ENCODE measurements around the gene KCNH6. TPM values are rescaled to one million over a fixed set of nuclear protein-coding genes. Genes with fewer than 3 reads are reported as not detected.
A peak's percentile ranks its signal among the peaks of the same experiment; 100 is the strongest.

Gene KCNH6, protein sequence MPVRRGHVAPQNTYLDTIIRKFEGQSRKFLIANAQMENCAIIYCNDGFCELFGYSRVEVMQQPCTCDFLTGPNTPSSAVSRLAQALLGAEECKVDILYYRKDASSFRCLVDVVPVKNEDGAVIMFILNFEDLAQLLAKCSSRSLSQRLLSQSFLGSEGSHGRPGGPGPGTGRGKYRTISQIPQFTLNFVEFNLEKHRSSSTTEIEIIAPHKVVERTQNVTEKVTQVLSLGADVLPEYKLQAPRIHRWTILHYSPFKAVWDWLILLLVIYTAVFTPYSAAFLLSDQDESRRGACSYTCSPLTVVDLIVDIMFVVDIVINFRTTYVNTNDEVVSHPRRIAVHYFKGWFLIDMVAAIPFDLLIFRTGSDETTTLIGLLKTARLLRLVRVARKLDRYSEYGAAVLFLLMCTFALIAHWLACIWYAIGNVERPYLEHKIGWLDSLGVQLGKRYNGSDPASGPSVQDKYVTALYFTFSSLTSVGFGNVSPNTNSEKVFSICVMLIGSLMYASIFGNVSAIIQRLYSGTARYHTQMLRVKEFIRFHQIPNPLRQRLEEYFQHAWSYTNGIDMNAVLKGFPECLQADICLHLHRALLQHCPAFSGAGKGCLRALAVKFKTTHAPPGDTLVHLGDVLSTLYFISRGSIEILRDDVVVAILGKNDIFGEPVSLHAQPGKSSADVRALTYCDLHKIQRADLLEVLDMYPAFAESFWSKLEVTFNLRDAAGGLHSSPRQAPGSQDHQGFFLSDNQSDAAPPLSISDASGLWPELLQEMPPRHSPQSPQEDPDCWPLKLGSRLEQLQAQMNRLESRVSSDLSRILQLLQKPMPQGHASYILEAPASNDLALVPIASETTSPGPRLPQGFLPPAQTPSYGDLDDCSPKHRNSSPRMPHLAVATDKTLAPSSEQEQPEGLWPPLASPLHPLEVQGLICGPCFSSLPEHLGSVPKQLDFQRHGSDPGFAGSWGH
- polyA plus RNA-seq (2013, experiment 1 of 2) = 0.77 TPM
- polyA plus RNA-seq (2013, experiment 2 of 2) = 0.46 TPM

DNA sequence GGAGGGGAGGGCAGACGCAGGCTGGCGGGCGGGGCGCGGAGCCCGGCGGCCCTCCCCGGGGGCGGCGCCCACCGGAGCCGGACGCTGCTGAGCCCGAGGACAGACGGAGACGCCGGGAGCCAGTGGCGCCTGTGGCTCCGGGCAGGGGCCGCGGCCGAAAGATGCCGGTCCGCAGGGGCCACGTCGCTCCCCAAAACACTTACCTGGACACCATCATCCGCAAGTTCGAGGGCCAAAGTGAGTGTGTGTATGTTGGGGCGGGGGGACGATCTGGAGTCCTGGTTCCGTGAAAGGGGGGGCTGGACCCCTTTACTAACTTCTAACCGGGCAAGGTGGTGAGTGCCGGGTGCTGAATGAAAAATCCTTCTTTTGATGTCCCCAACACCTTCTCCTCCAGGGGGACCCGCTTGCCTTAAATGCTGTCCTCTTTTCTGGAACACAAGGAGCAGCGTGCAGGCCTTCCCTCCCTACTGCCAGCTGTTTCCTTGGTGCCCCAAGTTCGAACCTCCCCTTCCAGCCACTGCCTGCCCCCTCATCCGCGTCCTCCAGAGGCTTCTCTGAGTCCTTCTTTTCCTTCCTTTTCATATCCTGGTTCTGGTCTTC lies at the start of gene KCNH6:
KCNH6 (plus strand) TSS at position 106 of the 603 bp plus-strand sequence; CDS start at position 162, 56 bp downstream.
- Histone ChIP-seq H3K36me3 (ENCODE audit: control insufficient read depth, insufficient read depth, low read length) (no peaks in the 10 kb centered on the region), H3K27ac (ENCODE audit: low read depth, low read length, severe bottlenecking) (no peak within 1 kb of the TSS), H3K9me3 (ENCODE audit: control insufficient read depth, low read length) (no peaks in the 10 kb centered on the region), H3K4me1 (ENCODE audit: control insufficient read depth, insufficient read depth, low read length, poor library complexity, severe bottlenecking) (no peaks in the 10 kb centered on the region), H3K4me3 (ENCODE audit: extremely low read depth, insufficient read depth, low read length, poor library complexity, severe bottlenecking) (peak within 1 kb of the TSS; percentile 14)
- 14 to 47% methylated on average over 6 to 20 of the region's 38 CpGs for WGBS, 2 experiments (ENCODE audit: insufficient coverage in 2 of 2)

DNA sequence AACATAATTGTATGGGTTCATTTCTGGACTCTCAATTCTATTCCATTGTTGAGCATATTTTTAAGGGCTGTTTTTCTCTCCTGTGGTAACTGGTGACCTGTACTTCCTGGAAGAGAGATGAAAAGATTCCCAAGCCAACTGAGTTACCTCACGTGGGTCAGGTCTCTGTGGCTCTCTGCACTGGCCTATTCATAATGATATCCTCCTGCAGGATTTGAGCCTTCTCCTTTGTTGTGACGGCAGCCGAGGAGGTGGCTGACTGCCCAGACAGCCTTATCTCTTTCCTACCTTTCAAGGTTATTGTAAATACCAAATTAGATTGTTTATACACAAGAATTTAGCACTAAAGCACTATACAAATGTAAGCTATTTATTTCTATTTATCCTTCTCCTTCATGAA lies 49.0 kb upstream of the KCNH6 start:
- Histone ChIP-seq H3K4me1 (ENCODE audit: control insufficient read depth, insufficient read depth, low read length, poor library complexity, severe bottlenecking) (peaks cover 29% of the 10 kb centered on the region), H3K4me3 (ENCODE audit: extremely low read depth, insufficient read depth, low read length, poor library complexity, severe bottlenecking) (no peak overlapping the region), H3K9me3 (ENCODE audit: control insufficient read depth, low read length) (no peaks in the 10 kb centered on the region), H3K27ac (ENCODE audit: low read depth, low read length, severe bottlenecking) (no peak overlapping the region), H3K36me3 (ENCODE audit: control insufficient read depth, insufficient read depth, low read length) (no peaks in the 10 kb centered on the region)
- 75 to 83% methylated on average over 1 of the region's 3 CpGs for WGBS, 2 experiments (ENCODE audit: insufficient coverage in 2 of 2)

DNA sequence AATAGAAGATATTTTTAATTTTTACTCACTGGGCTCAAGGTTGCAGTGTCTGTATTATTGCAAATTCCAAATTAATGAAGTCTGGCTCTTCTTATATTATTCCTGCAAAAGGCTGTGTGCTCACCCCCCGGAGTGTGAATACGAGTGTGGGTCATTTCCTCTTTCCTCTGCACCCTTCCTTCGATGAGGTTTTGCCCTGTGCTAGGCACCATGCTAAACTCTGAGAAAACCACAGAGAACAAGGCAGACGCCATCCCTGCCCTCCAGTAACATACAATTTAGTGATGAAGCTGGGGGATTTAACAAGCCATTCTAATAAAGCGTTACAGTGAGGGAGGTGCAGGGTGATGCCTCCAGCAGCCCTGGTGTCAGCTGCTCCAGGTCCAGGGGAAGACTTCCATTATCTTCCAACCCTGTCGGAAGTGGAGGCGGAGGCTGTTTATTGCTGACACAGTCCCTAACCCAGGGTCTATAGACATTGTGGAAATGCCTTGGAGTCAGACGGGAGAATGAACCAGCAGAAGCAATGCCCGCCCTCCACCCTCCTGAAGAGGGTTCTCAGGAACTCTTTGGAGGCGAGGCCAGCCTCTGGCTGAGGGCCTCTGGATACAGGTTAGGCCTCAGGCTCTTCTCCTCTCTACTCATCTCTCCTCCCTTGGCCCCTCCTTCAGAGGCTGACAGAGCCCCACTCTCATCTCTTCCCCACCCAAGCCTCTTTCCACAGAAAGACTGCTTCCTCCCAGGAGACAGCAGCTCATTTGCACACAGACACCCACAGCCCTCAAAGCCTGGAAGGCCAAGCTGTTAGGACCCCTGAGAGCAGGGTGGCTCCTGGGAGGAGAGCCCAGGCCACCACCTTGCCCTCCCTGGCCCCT lies 48.3 kb upstream of the KCNH6 start:
- Histone ChIP-seq H3K36me3 (ENCODE audit: control insufficient read depth, insufficient read depth, low read length) (no peaks in the 10 kb centered on the region), H3K4me3 (ENCODE audit: extremely low read depth, insufficient read depth, low read length, poor library complexity, severe bottlenecking) (no peak overlapping the region), H3K9me3 (ENCODE audit: control insufficient read depth, low read length) (no peaks in the 10 kb centered on the region), H3K4me1 (ENCODE audit: control insufficient read depth, insufficient read depth, low read length, poor library complexity, severe bottlenecking) (peaks cover 29% of the 10 kb centered on the region), H3K27ac (ENCODE audit: low read depth, low read length, severe bottlenecking) (no peak overlapping the region)
- WGBS, 2 experiments (ENCODE audit: insufficient coverage in 2 of 2) = 85 to 90% methylated on average over 9 to 10 of the region's 10 CpGs

DNA sequence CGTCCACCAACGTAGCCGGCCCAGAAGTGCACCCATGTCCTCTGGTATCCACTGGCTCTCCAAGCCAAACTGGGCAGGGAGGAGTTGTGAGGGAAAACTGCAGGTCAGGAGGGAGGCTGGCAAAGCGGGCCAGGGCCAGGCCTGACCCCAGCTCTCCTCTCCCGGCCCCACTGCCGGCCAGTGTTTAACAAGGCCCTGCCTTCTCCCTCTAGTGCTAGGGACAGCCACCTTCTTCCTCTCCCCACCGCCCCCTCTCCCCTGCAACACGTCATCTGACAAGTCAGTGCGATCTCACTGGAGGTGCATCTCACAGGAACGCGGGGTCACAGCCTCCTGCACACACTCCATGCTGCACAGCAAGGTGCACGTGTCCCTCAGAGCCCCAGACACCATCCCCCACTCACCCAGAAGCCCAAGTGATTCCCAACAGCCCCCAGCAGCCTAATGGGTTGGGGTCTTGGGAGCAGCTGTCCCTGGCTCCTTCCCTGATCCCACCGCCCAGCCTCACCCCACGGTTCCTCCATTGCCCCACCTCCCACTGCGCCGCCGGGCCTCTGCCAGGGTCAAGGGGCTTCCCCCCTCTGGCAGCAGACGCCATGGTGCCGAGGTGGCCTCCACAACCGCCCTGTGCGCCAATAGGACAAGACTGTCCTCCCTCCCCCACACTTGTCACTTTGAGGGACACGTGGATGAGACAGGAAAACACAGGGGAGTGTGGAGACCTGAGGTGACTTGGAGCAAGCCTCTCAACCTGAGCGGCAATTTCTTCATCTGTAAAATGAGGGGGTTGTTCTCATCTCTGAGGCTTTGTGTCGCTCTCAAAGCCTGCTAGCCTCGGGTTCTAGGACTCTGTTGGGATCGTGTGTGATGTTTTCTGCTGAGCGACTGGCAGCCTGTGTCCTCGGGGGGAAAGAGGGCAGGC lies 47.4 kb upstream of the KCNH6 start:
- Histone ChIP-seq H3K27ac (ENCODE audit: low read depth, low read length, severe bottlenecking) (no peak overlapping the region), H3K4me1 (ENCODE audit: control insufficient read depth, insufficient read depth, low read length, poor library complexity, severe bottlenecking) (peaks cover 29% of the 10 kb centered on the region), H3K9me3 (ENCODE audit: control insufficient read depth, low read length) (no peaks in the 10 kb centered on the region), H3K4me3 (ENCODE audit: extremely low read depth, insufficient read depth, low read length, poor library complexity, severe bottlenecking) (peak overlapping the region; percentile 46), H3K36me3 (ENCODE audit: control insufficient read depth, insufficient read depth, low read length) (no peaks in the 10 kb centered on the region)
- 65 to 80% methylated on average over 14 to 15 of the region's 28 CpGs for WGBS, 2 experiments (ENCODE audit: insufficient coverage in 2 of 2)

DNA sequence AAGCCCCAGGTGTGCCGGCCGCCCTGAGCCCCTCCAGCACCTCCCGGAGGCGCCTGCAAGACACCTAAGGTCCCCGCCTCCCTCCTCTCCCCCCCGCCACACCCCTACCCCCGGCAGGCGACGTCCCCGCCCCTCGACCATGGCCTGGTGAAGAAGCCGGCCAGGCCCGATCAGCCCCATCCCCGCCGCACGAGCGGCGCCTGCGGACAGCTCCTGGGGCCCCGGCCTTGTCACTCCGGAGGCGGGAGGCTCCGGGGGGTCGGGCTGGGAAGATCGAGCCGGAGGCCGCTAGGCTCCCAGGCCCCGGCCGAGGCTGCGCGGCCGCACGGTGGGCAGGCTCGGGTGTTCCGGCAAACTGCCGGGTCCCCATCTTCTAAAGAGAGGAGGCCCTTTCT lies 46.7 kb upstream of the KCNH6 start:
- peaks cover 29% of the 10 kb centered on the region for H3K4me1 ChIP-seq (ENCODE audit: control insufficient read depth, insufficient read depth, low read length, poor library complexity, severe bottlenecking)
- WGBS, 2 experiments (ENCODE audit: insufficient coverage in 2 of 2) = 1% methylated on average over 23 to 26 of the region's 36 CpGs
- H3K27ac ChIP-seq (ENCODE audit: low read depth, low read length, severe bottlenecking) = no peak overlapping the region
- H3K36me3 ChIP-seq (ENCODE audit: control insufficient read depth, insufficient read depth, low read length) = no peaks in the 10 kb centered on the region
- peak overlapping the region; percentile 46 for H3K4me3 ChIP-seq (ENCODE audit: extremely low read depth, insufficient read depth, low read length, poor library complexity, severe bottlenecking)
- H3K9me3 ChIP-seq (ENCODE audit: control insufficient read depth, low read length) = no peaks in the 10 kb centered on the region

DNA sequence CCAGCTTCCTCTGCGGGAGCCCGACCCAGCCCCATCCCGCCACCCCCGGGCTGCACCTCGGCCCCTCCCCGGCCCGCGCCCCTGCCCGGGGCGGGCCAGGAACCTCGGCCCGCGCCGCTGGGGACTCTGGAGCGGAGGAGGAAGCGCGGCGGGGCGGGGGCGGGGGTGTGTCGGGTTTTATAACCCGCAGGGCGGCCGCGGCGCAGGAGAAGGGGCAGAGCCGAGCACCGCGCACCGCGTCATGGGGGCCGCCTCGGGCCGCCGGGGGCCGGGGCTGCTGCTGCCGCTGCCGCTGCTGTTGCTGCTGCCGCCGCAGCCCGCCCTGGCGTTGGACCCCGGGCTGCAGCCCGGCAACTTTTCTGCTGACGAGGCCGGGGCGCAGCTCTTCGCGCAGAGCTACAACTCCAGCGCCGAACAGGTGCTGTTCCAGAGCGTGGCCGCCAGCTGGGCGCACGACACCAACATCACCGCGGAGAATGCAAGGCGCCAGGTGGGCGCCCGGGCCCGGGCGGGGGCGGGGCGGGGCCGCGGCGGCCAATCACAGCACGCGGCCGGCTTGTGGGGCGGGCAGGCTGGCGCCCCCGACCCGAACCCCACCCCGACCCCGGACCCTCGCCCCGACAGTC lies 46.2 kb upstream of the KCNH6 start, which contains the start of gene ACE:
ACE (plus strand) TSS at position 208 of the 626 bp plus-strand sequence; CDS start at position 242, 34 bp downstream.
- Histone ChIP-seq H3K9me3 (ENCODE audit: control insufficient read depth, low read length) (no peaks in the 10 kb centered on the region), H3K36me3 (ENCODE audit: control insufficient read depth, insufficient read depth, low read length) (no peaks in the 10 kb centered on the region), H3K4me3 (ENCODE audit: extremely low read depth, insufficient read depth, low read length, poor library complexity, severe bottlenecking) (peak within 1 kb of the TSS; percentile 46), H3K27ac (ENCODE audit: low read depth, low read length, severe bottlenecking) (no peak within 1 kb of the TSS), H3K4me1 (ENCODE audit: control insufficient read depth, insufficient read depth, low read length, poor library complexity, severe bottlenecking) (peaks cover 29% of the 10 kb centered on the region)
- 0 to 1% methylated on average over 46 to 66 of the region's 78 CpGs for WGBS, 2 experiments (ENCODE audit: insufficient coverage in 2 of 2)

DNA sequence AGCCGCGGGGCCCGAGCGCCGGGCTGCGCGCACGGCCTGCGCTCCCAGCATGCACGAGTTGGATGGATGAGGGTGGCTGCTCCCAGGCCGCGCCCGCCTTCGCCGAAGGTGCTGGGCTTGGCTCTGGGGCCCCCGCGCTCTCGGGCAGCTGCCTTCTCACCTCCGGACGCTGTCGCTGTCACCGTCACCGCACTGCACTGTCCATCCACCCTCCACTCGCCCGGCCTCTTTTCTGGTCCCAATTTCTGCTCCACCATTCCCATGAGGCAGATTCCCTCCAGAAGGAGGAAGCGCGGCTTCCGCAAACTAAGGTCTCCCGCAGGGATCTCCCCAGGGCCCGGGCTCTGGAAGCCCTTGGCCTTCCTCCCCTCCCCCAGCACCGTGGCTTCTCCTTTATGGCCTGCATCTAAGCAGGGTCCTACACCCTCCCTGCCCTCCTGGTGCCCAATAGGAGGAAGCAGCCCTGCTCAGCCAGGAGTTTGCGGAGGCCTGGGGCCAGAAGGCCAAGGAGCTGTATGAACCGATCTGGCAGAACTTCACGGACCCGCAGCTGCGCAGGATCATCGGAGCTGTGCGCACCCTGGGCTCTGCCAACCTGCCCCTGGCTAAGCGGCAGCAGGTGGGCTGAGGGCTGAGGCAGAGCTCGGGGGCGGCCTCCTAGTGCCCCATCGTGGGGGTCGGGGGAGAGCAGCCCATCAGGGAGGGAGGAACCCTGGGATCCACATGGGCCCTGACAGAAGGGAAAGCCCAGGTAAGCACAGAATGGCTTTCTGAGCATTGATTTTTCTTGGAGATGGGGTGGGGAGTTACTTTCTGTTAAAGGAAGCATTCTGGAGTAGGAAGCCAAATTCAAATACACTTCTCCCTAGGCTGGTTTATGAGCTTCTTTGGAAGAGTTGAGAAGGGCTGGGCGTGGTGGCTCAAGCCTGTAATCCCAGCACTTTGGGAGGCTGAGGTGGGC lies 45.4 kb upstream of the KCNH6 start:
- Histone ChIP-seq H3K36me3 (ENCODE audit: control insufficient read depth, insufficient read depth, low read length) (no peaks in the 10 kb centered on the region), H3K4me3 (ENCODE audit: extremely low read depth, insufficient read depth, low read length, poor library complexity, severe bottlenecking) (peak overlapping the region; percentile 46), H3K27ac (ENCODE audit: low read depth, low read length, severe bottlenecking) (no peak overlapping the region), H3K4me1 (ENCODE audit: control insufficient read depth, insufficient read depth, low read length, poor library complexity, severe bottlenecking) (peaks cover 29% of the 10 kb centered on the region), H3K9me3 (ENCODE audit: control insufficient read depth, low read length) (no peaks in the 10 kb centered on the region)
- WGBS, 2 experiments (ENCODE audit: insufficient coverage in 2 of 2) = 9 to 16% methylated on average over 36 to 41 of the region's 44 CpGs

DNA sequence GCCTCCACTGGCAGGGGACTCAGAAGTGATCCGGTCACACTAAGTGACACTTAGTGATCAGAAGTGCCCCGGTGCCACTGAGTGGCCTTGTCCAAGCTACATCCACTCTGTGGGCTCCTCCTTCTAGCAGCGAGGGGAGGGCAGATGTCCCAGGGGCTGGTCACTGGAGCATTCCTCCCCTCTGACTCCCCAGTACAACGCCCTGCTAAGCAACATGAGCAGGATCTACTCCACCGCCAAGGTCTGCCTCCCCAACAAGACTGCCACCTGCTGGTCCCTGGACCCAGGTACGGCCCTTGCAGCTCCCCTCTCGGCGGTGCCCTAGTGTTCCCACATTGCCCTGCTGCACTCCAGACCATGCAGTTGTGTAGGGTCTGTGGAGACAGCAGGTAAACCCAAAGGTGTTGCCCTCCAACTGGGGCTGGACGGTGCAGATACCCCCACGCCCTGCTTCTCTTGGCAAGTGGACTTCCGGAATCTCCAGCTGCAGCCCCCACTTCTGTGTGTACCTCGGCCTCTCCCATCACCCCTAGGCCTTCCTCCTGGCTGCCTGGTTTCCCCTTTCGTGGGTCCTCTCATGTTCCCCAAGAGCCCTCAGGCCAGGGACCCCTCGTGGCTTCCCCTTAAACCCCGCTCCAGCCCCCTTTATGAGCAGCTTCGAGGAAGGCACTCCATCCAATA lies 44.2 kb upstream of the KCNH6 start:
- H3K4me1 ChIP-seq (ENCODE audit: control insufficient read depth, insufficient read depth, low read length, poor library complexity, severe bottlenecking) = peaks cover 29% of the 10 kb centered on the region
- 45 to 47% methylated on average over 15 to 16 of the region's 16 CpGs for WGBS, 2 experiments (ENCODE audit: insufficient coverage in 2 of 2)
- no peaks in the 10 kb centered on the region for H3K9me3 ChIP-seq (ENCODE audit: control insufficient read depth, low read length)
- no peaks in the 10 kb centered on the region for H3K36me3 ChIP-seq (ENCODE audit: control insufficient read depth, insufficient read depth, low read length)
- no peak overlapping the region for H3K4me3 ChIP-seq (ENCODE audit: extremely low read depth, insufficient read depth, low read length, poor library complexity, severe bottlenecking)
- no peak overlapping the region for H3K27ac ChIP-seq (ENCODE audit: low read depth, low read length, severe bottlenecking)

Data from mesodermal cell (in vitro differentiated cells).